ENCODE data around the gene B4GALT6. TPM values are rescaled to one million over a fixed set of nuclear protein-coding genes. Genes with fewer than 3 reads are reported as not detected.

The B4GALT6 gene
- total and polyA plus RNA-seq, 2 of the 13 experiments (the other 11 are each of a cell fraction or from before 2014, with no cell fraction given) = 1.9 to 3.3 TPM

DNA sequence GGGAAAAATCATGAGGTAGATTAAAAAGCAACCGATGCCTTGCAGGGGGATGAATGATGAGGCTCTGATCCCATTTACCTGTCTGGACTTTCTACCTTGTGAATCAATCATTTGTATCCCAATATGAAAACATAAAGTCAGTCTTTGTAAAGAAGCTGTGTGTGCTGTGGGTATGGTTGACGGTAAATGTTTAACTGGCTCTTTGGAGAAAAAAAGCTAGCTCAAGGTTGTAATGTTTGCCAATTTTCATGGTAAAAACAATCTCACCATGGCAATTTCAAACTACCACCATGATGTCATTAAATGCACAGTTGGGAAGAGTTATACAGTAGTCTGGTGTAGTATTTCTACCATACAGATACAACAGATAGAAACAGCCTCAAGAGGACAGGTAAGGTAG is 78.1 kb downstream of the B4GALT6 start (continued):
- TF ChIP-seq CSRNP2 (CRISPR knock-in tag; conservative IDR thresholded peaks at IDR 0.05; ENCODE audit: low read depth) = no peak
- TF ChIP-seq REXO4 (CRISPR knock-in tag; IDR thresholded peaks at IDR 0.05; ENCODE audit: borderline replicate concordance) = no peak
- TF ChIP-seq PHF8 (CRISPR knock-in tag; IDR thresholded peaks at IDR 0.05) = no peak
- no peak for TF ChIP-seq TIGD3 (CRISPR knock-in tag; IDR thresholded peaks at IDR 0.05; ENCODE audit: borderline replicate concordance)
- TF ChIP-seq HNF4A (CRISPR knock-in tag; IDR thresholded peaks at IDR 0.05) = peak; percentile 54
- no peak for TF ChIP-seq RCOR2 (CRISPR knock-in tag; IDR thresholded peaks at IDR 0.05)
- no peak for TF ChIP-seq DNMT1 (CRISPR knock-in tag; IDR thresholded peaks at IDR 0.05)
- no peak for TF ChIP-seq PCBP2 (optimal IDR thresholded peaks at IDR 0.05; ENCODE audit: low read depth, low read length, poor library complexity, severe bottlenecking)
- TF ChIP-seq, protein P1, sequence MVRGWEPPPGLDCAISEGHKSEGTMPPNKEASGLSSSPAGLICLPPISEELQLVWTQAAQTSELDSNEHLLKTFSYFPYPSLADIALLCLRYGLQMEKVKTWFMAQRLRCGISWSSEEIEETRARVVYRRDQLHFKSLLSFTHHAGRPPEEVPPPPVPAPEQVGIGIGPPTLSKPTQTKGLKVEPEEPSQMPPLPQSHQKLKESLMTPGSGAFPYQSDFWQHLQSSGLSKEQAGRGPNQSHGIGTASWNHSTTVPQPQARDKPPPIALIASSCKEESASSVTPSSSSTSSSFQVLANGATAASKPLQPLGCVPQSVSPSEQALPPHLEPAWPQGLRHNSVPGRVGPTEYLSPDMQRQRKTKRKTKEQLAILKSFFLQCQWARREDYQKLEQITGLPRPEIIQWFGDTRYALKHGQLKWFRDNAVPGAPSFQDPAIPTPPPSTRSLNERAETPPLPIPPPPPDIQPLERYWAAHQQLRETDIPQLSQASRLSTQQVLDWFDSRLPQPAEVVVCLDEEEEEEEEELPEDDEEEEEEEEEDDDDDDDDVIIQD (CRISPR knock-in tag; IDR thresholded peaks at IDR 0.05; ENCODE audit: low read depth) = 0 out of 2 replicates have a peak, but pooled peaks have one; percentile 13
- no peak for TF ChIP-seq FOXP1 (IDR thresholded peaks at IDR 0.05)
- peak; percentile 28; the same call in 1 of the 2 replicates for TF ChIP-seq FOXP1 (CRISPR knock-in tag; IDR thresholded peaks at IDR 0.05)
- no peak for TF ChIP-seq ZNF333 (CRISPR knock-in tag; IDR thresholded peaks at IDR 0.05; ENCODE audit: borderline replicate concordance)
- no peak for TF ChIP-seq ZNF83 (CRISPR knock-in tag; IDR thresholded peaks at IDR 0.05; ENCODE audit: borderline replicate concordance)
- TF ChIP-seq REL (CRISPR knock-in tag; conservative IDR thresholded peaks at IDR 0.05) = no peak
- TF ChIP-seq ADNP (CRISPR knock-in tag; IDR thresholded peaks at IDR 0.05) = no peak
- peak; percentile 26; the same call in 1 of the 2 replicates for TF ChIP-seq CEBPG (CRISPR knock-in tag; IDR thresholded peaks at IDR 0.05)
- TF ChIP-seq ZNF460 (CRISPR knock-in tag; IDR thresholded peaks at IDR 0.05; ENCODE audit: borderline replicate concordance) = no peak
- TF ChIP-seq CHD4 (IDR thresholded peaks at IDR 0.05; ENCODE audit: borderline replicate concordance, low read length) = no peak
- no peak for TF ChIP-seq DMAP1 (CRISPR knock-in tag; IDR thresholded peaks at IDR 0.05)
- TF ChIP-seq, protein P2, sequence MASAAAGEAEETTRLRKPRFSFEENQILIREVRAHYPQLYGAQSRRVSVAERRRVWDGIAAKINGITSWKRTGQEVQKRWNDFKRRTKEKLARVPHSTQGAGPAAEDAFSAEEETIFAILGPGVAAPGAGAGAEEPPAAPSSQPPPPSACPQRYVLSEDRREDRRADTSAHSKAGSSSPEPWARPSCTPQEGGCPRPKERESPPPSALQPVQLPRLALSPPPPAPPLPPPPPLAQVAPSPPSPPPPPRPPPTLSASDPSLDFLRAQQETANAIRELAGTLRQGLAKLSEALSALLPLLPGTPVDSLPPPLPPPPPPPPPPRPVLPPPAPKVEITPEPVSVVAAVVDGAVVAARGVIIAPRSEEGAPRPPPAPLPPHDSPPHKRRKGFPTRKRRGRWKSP (CRISPR knock-in tag; IDR thresholded peaks at IDR 0.05) = no peak
- TF ChIP-seq, protein P3, sequence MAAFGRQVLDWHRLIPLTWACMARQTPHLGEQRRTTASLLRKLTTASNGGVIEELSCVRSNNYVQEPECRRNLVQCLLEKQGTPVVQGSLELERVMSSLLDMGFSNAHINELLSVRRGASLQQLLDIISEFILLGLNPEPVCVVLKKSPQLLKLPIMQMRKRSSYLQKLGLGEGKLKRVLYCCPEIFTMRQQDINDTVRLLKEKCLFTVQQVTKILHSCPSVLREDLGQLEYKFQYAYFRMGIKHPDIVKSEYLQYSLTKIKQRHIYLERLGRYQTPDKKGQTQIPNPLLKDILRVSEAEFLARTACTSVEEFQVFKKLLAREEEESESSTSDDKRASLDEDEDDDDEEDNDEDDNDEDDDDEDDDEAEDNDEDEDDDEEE (CRISPR knock-in tag; IDR thresholded peaks at IDR 0.05) = no peak
- TF ChIP-seq SPEN (CRISPR knock-in tag; IDR thresholded peaks at IDR 0.05; ENCODE audit: low read depth) = no peak
- no peak for TF ChIP-seq KAT8 (CRISPR knock-in tag; IDR thresholded peaks at IDR 0.05)
- TF ChIP-seq, protein P4, sequence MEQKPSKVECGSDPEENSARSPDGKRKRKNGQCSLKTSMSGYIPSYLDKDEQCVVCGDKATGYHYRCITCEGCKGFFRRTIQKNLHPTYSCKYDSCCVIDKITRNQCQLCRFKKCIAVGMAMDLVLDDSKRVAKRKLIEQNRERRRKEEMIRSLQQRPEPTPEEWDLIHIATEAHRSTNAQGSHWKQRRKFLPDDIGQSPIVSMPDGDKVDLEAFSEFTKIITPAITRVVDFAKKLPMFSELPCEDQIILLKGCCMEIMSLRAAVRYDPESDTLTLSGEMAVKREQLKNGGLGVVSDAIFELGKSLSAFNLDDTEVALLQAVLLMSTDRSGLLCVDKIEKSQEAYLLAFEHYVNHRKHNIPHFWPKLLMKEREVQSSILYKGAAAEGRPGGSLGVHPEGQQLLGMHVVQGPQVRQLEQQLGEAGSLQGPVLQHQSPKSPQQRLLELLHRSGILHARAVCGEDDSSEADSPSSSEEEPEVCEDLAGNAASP (CRISPR knock-in tag; IDR thresholded peaks at IDR 0.05; ENCODE audit: borderline replicate concordance) = no peak
- no peak for TF ChIP-seq MZF1 (CRISPR knock-in tag; IDR thresholded peaks at IDR 0.05; ENCODE audit: borderline replicate concordance)

Data from HepG2 (cell line).